Right atrium auricular region (tissue), 2 donors: ENCODE results near the gene APC2. TPM values are rescaled to one million over a fixed set of nuclear protein-coding genes. Genes with fewer than 3 reads are reported as not detected.

Experiments
- DNase-seq: peaks from one replicate; pipeline ENCODE4 v3.0.0-alpha.2; 2019; ENCODE audit warnings: low spot score
- H3K27ac ChIP-seq, 2 donors: fragments of 200-600 bp; sonication (generic); 1 replicate in 1 of 2; 2 replicates in 1 of 2; pipeline ENCODE4 v1.5.1; 2016 to 2019
- H3K27me3 ChIP-seq, 2 donors: fragments of 200-600 bp; sonication (generic); one replicate each; pipeline versions ENCODE4 v1.5.1 to v1.6.0; 2017 to 2019
- H3K36me3 ChIP-seq: fragments of 200-600 bp; sonication (generic); one replicate; pipeline ENCODE4 v1.5.1; 2016
- H3K4me1 ChIP-seq, 2 donors: fragments of 200-600 bp; sonication (generic); one replicate each; pipeline versions ENCODE4 v1.5.1 to v1.6.0; 2017 to 2019
- H3K4me3 ChIP-seq, 2 donors: fragments of 200-600 bp; sonication (generic); 1 replicate in 1 of 2; 2 replicates in 1 of 2; pipeline ENCODE4 v1.5.1; 2017 to 2019; ENCODE audit warnings: mild to moderate bottlenecking in 1 of 2, moderate library complexity in 1 of 2
- H3K9me3 ChIP-seq, 2 donors: fragments of 200-600 bp; sonication (generic); one replicate each; pipeline ENCODE4 v1.5.1; 2019
- total RNA-seq, 2 donors: library from RNA; depleted of rRNA; stranded (reverse); fragments of >200 nt; gene quantifications; one replicate each; pipeline ENCODE4 v1.1.0, GENCODE V29; 2016
- TF ChIP-seq, protein P1 (sequence below), 2 donors: fragments of 200-600 bp; sonication (generic); IDR thresholded peaks; one replicate each; pipeline ENCODE4 v1.5.1; 2019; ENCODE audit warnings: antibody characterized with exemption in 2 of 2

Gene APC2
- total RNA-seq, 2 donors from 2014 or later: 0.04 to 0.35 TPM

DNA sequence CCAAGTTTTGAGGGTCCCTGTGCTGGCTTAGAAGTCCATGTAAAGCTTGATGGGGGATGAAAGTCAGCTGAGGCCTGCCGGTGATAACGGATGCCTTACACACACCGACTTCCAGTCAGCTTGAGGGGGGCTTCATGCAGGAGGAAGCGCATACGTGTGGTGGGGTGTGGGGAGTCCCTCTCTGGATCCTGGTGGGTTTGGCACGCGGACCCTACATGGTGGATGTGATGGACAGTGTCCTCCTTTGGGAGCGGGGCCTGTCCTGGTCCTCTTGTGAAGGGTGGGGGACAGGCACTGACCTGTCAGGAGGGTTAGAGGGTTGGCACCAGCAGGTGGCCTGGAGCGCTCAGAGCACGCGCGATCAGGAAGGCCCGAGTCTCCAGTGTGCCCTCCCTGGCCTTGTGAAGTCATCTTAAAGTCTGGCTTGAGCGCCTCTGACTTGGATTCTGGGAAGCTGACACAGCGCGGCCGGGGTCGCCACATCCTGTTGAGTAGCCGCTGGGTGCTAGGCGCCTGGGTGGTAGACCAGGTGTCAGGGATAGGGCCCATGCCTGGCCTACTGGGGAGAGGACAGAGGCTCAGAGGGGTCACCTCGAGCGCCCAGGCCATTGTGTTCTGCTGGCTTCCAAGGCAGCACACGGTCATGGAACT, 39.7 kb upstream of the APC2 start:
- Histone ChIP-seq H3K9me3 (no peaks in the 10 kb centered on the region), H3K4me1 (peaks cover 0 to 71% of the 10 kb centered on the region in 2 donors), H3K27me3 (no peaks in the 10 kb centered on the region), H3K36me3 (peaks cover 5% of the 10 kb centered on the region), H3K27ac (peak overlapping the region; percentile 79 to 98), H3K4me3 (peak overlapping the region in 1 of 2 donors; percentile 100)
- DNase-seq: no peak
- TF ChIP-seq, protein P1, sequence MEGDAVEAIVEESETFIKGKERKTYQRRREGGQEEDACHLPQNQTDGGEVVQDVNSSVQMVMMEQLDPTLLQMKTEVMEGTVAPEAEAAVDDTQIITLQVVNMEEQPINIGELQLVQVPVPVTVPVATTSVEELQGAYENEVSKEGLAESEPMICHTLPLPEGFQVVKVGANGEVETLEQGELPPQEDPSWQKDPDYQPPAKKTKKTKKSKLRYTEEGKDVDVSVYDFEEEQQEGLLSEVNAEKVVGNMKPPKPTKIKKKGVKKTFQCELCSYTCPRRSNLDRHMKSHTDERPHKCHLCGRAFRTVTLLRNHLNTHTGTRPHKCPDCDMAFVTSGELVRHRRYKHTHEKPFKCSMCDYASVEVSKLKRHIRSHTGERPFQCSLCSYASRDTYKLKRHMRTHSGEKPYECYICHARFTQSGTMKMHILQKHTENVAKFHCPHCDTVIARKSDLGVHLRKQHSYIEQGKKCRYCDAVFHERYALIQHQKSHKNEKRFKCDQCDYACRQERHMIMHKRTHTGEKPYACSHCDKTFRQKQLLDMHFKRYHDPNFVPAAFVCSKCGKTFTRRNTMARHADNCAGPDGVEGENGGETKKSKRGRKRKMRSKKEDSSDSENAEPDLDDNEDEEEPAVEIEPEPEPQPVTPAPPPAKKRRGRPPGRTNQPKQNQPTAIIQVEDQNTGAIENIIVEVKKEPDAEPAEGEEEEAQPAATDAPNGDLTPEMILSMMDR (IDR thresholded peaks at IDR 0.05): no peak

DNA sequence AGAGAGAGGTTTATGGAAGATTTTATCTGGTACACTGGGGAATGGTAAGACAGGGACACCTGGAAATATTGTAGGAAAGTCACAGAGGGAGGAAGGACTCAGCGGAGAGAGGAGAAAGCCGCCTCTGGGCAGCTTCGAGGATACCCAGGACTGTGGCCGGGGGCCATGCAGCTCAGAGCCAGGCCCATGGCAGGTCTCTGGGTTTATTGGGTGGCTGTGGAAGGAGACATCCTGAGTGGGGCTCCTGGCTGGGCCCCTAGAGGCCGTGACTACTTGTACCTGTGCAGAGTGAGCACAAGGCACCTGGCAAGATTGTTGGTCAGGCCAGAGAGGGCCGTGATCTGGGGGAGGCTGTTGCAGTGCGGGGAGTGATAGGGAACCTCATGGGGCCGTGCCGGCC, 39.1 kb upstream of the APC2 start:
- TF ChIP-seq, protein P1 (IDR thresholded peaks at IDR 0.05): no peak
- H3K4me1 ChIP-seq: peaks cover 0 to 76% of the 10 kb centered on the region in 2 donors
- no peaks in the 10 kb centered on the region for H3K9me3 ChIP-seq
- H3K36me3 ChIP-seq: peaks cover 5% of the 10 kb centered on the region
- DNase-seq: no peak
- H3K27me3 ChIP-seq: no peaks in the 10 kb centered on the region
- peak overlapping the region; percentile 79 to 98 for H3K27ac ChIP-seq
- H3K4me3 ChIP-seq: no peak overlapping the region

DNA sequence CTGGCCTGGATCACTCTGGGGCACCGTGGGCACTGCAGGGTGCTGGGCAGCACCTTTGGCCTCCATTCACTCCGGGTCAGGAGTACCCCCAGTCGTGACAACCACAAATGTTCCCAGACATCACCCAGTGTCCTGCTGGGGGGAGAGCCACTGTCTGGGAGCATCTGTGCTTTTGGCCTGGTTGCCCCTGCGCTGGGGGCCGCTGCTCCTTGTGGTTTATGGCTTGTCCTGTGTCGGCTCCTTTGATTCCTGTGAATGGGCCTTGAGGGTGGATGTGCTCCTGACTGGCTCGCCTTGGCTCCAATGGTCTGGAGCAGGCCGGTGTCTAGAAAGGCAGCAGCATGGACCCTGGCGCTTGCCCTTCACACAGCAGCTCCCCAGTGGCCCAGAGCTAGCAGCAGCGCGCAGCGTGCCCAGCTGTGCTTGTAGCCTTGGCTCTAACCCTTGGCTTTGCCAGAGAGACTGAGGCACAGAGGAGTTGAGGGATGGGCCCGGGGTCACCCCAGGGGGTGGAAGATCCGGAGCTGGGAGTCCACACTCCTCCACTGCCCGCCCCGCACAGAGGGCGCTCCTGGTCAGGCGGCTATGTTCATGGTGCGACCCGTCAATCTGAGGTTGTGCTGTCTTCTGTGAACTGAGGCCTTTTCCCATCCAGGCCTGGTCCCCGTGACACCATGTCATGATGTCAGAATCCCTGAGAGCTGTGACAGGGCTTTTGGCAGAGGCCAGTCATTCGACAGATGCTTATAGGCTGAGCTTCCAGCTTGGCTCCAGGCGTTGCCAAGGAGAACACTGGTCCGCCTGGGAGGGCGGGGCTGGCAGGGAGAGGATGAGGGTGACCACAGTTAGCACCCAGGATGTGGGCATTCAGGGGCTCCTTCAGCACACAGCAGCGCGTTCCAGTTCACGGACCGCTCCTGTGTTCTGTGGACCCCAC, 38.4 kb upstream of the APC2 start:
- Histone ChIP-seq H3K36me3 (peaks cover 5% of the 10 kb centered on the region), H3K4me1 (peaks cover 0 to 82% of the 10 kb centered on the region in 2 donors), H3K27me3 (no peaks in the 10 kb centered on the region), H3K4me3 (no peak overlapping the region), H3K9me3 (no peaks in the 10 kb centered on the region), H3K27ac (peak overlapping the region; percentile 79 to 98)
- peak; percentile 87 for DNase-seq
- TF ChIP-seq, protein P1 (IDR thresholded peaks at IDR 0.05): no peak

DNA sequence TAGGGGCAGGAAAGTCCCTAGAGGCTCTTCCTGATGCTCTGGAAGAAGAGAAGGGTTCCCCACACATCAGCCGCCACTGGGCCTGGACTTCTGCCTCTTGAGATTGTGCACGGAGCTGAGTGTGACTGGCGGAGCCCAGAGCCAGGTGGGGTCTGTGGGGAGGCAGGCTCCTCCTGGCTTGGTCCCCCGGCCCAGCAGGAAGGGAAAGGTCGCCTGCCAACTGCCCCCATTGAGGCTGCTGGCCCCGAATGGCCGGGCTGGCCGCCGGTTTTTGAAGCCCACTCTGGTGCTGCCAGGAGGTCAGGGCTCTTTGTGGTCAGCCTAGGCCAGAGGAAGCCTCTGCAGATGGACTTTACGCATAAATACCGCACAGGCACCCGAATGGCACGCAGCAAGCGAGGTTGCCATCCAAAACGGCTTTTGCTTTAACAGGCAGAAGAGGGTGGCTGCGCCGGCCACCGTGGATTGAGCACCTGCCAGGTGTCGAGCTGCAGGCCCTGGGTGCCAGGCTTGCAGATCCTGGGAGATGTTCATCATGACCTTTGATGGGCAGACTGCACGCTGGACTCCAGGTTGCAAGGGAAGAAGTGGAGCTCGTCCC, 37.5 kb upstream of the APC2 start:
- peak overlapping the region; percentile 79 to 98 for H3K27ac ChIP-seq
- peaks cover 0 to 87% of the 10 kb centered on the region in 2 donors for H3K4me1 ChIP-seq
- H3K9me3 ChIP-seq: no peaks in the 10 kb centered on the region
- TF ChIP-seq, protein P1 (IDR thresholded peaks at IDR 0.05): no peak
- H3K4me3 ChIP-seq: no peak overlapping the region
- H3K36me3 ChIP-seq: peaks cover 5% of the 10 kb centered on the region
- DNase-seq: no peak
- H3K27me3 ChIP-seq: no peaks in the 10 kb centered on the region

DNA sequence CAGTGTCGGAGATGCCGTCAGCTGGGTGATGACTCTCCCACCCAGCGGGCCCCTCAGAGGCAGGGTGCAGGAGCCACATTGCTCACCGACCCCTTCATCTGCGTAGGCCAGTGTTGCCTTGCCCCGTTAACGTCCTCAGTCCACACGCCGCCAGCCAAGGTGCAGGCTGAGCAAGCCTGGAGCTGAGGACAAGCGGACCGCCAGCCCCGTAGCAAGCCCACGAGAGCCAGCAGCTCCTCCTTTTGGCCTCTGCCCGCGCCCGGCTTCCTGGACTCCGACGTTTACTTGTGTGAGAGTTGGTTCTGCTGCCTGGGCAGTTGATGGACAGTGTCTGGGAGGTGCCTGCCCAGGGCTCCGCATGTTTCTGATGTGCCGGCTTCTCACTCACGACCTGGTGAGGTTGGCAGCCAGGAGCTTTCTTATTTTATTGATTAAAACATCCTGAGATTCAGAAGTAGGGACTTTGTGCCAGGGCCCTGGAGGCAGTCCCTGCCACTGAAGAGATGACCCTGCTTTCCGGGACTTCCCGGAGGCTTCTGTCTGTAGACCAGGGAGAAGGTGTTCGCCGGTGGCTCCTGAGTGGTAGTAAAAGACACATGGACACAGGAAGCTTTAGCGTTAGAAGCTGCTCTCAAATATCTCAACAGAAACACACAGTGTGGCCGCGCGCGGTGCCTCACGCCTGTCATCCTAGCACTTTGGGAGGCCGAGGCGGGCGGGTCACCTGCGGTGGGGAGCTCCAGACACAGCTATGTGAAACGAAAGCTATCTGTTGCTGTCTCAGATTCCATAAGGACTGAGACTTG, 36.7 kb upstream of the APC2 start:
- H3K27me3 ChIP-seq: no peaks in the 10 kb centered on the region
- H3K4me1 ChIP-seq: peaks cover 0 to 95% of the 10 kb centered on the region in 2 donors
- H3K4me3 ChIP-seq: no peak overlapping the region
- TF ChIP-seq, protein P1 (IDR thresholded peaks at IDR 0.05): no peak
- H3K9me3 ChIP-seq: no peaks in the 10 kb centered on the region
- DNase-seq: no peak
- H3K27ac ChIP-seq: peak overlapping the region; percentile 79 to 98
- peaks cover 5% of the 10 kb centered on the region for H3K36me3 ChIP-seq
